IgD-negative memory B cell (primary cell): ENCODE measurements around the gene OR4C45. TPM values are rescaled to one million over a fixed set of nuclear protein-coding genes. Genes with fewer than 3 reads are reported as not detected.
"Not testable (repeated sequence)": the region's sequence is repeated elsewhere in the genome, so short reads cannot be mapped to it uniquely, and the experiment has no call there.

Experiments used
- H3K27ac Mint-ChIP-seq, 3 donors: one replicate each; pipeline ENCODE4 v1.8.0; 2020 to 2022; ENCODE audit warnings: mild to moderate bottlenecking in 3 of 3, mixed read lengths in 3 of 3, moderate library complexity in 1 of 3
- H3K27me3 Mint-ChIP-seq: one replicate; pipeline ENCODE4 v1.8.0; 2021; ENCODE audit warnings: mixed read lengths
- H3K36me3 Mint-ChIP-seq: one replicate; pipeline ENCODE4 v1.8.0; 2020; ENCODE audit warnings: mild to moderate bottlenecking, mixed read lengths
- H3K4me1 Mint-ChIP-seq, 3 donors: one replicate each; pipeline ENCODE4 v1.8.0; 2020 to 2022; ENCODE audit warnings: mixed read lengths in 3 of 3, mild to moderate bottlenecking in 1 of 3
- H3K4me3 Mint-ChIP-seq, 4 donors: one replicate each; pipeline ENCODE4 v1.8.0; 2020 to 2022; ENCODE audit warnings: mild to moderate bottlenecking in 4 of 4, mixed read lengths in 4 of 4, moderate library complexity in 3 of 4
- H3K9me3 Mint-ChIP-seq, 3 donors: one replicate each; pipeline ENCODE4 v1.8.0; 2020 to 2021; ENCODE audit warnings: mixed read lengths in 3 of 3, mild to moderate bottlenecking in 1 of 3
- polyA plus RNA-seq: library from polyadenylated mRNA; unstranded; fragments of 300-500 nt; fragmentation: Illumina TruSeq; gene quantifications from one replicate; pipeline ENCODE4 v1.2.3, GENCODE V29; 2021

Gene OR4C45
- polyA plus RNA-seq, 1 donor from 2014 or later: not detected

GRCh38 chr11:50078001-50078400, 45.3 kb downstream of the OR4C45 start:
- peaks cover 3% of the 10 kb centered on the region for H3K36me3 Mint-ChIP-seq
- H3K9me3 Mint-ChIP-seq: peaks cover 0 to 9% (median 5%) of the 10 kb centered on the region in 3 donors
- no peaks in the 10 kb centered on the region for H3K27me3 Mint-ChIP-seq
- H3K4me3 Mint-ChIP-seq: no peak overlapping the region
- peak overlapping the region in 1 of 3 donors; percentile 11 for H3K27ac Mint-ChIP-seq
- no peaks in the 10 kb centered on the region for H3K4me1 Mint-ChIP-seq

- not testable (repeated sequence) for H3K9me3 Mint-ChIP-seq, H3K36me3 Mint-ChIP-seq, H3K4me1 Mint-ChIP-seq, H3K4me3 Mint-ChIP-seq, H3K27me3 Mint-ChIP-seq, H3K27ac Mint-ChIP-seq
Measured at GRCh38 chr11:50078946-50079345, 46.3 kb downstream of the OR4C45 start.

GRCh38 chr11:50080256-50080655, 47.6 kb downstream of the OR4C45 start:
- Mint-ChIP-seq H3K27me3 (no peaks in the 10 kb centered on the region), H3K36me3 (peaks cover 3% of the 10 kb centered on the region), H3K9me3 (peaks cover 0 to 9% (median 5%) of the 10 kb centered on the region in 3 donors), H3K27ac (no peak overlapping the region), H3K4me1 (no peaks in the 10 kb centered on the region), H3K4me3 (no peak overlapping the region)

Other genes with a start within 250 kb of the OR4C45 start
- not detected for gene OR4C13, start 80.5 kb upstream of the OR4C45 start, polyA plus RNA-seq
- gene OR4C12, start 50.3 kb upstream of the OR4C45 start, polyA plus RNA-seq: not detected